B cell (primary cell): ENCODE measurements around the gene FAM81B. TPM values are rescaled to one million over a fixed set of nuclear protein-coding genes. Genes with fewer than 3 reads are reported as not detected.

Source experiments
- ATAC-seq: fragments of 200-7000 bp; cut with Tn5 transposase; one replicate; pipeline ENCODE4 v1.10.0; 2021; ENCODE audit warnings: low read depth, mild to moderate bottlenecking, moderate number of reproducible peaks, moderate library complexity
- CTCF ChIA-PET: fragments of 350-600 bp; sonication (Branson Sonifier 250); formaldehyde crosslinking; loops from one replicate; lab custom pipeline; 2021; ENCODE audit warnings: antibody characterized with exemption, inconsistent platforms; lab: Charles Lee
- POLR2A ChIA-PET: fragments of 350-600 bp; sonication (Branson Sonifier 250); formaldehyde crosslinking; loops from one replicate; lab custom pipeline; 2021; ENCODE audit warnings: antibody characterized with exemption; lab: Charles Lee
- DNase-seq: peaks from one replicate; pipeline ENCODE4 v3.0.0; 2013
- H2AFZ ChIP-seq: 2 replicates; pipeline ENCODE4 v1.6.1; 2012; ENCODE audit warnings: mild to moderate bottlenecking, low read depth, low read length; ENCODE audit not compliant: insufficient read depth, poor library complexity, severe bottlenecking
- H3K27ac ChIP-seq, 2 donors: 1 replicate in 1 of 2; 2 replicates in 1 of 2; pipeline ENCODE4 v1.5.1; 2012 to 2013; ENCODE audit warnings: low read length in 2 of 2, mild to moderate bottlenecking in 2 of 2, moderate library complexity in 1 of 2
- H3K27me3 ChIP-seq, 4 experiments: fragments of 200-600 bp in 1 of 4; sonication (generic) in 1 of 4; replicated peaks in 1 of 4; 1 replicate in 2 of 4; 2 replicates in 2 of 4; pipeline versions ENCODE4 v1.6.1 to v1.7.0; 2013 to 2016; ENCODE audit warnings: low read length in 3 of 4, mild to moderate bottlenecking in 2 of 4, mixed read lengths in 1 of 4, moderate library complexity in 1 of 4; ENCODE audit not compliant: insufficient read depth in 4 of 4, control insufficient read depth in 3 of 4; ENCODE audit errors: control extremely low read depth in 1 of 4
- H3K36me3 ChIP-seq, 2 experiments: replicated peaks in 1 of 2; 1 replicate in 1 of 2; 2 replicates in 1 of 2; pipeline versions ENCODE4 v1.6.1 to v1.7.1; 2013; ENCODE audit warnings: low read length in 1 of 2; ENCODE audit not compliant: insufficient read depth in 2 of 2, control insufficient read depth in 1 of 2; ENCODE audit errors: control extremely low read depth in 1 of 2, extremely low read depth in 1 of 2
- H3K4me1 ChIP-seq, 2 donors: fragments of 200-600 bp in 1 of 2; sonication (generic) in 1 of 2; 1 replicate in 1 of 2; 2 replicates in 1 of 2; pipeline versions ENCODE4 v1.5.1 to v1.6.1; 2013 to 2017; ENCODE audit warnings: low read length in 2 of 2; ENCODE audit not compliant: control insufficient read depth in 2 of 2, insufficient read depth in 2 of 2
- H3K4me2 ChIP-seq: replicated peaks from 2 replicates; pipeline ENCODE3; 2012; ENCODE audit warnings: mild to moderate bottlenecking, low read depth, low read length; ENCODE audit not compliant: poor library complexity, severe bottlenecking
- H3K4me3 ChIP-seq, 5 experiments: fragments of 200-600 bp in 1 of 5; sonication (generic) in 1 of 5; 1 replicate in 3 of 5; 2 replicates in 2 of 5; pipeline versions ENCODE4 v1.5.1 to v1.7.0; 2011 to 2016; ENCODE audit warnings: low read length in 4 of 5, mild to moderate bottlenecking in 4 of 5, low read depth in 2 of 5, control low read depth in 1 of 5, moderate library complexity in 1 of 5; ENCODE audit not compliant: insufficient read depth in 1 of 5; ENCODE audit errors: control extremely low read depth in 1 of 5, extremely low read depth in 1 of 5
- H3K79me2 ChIP-seq: fragments of 200-600 bp; sonication (generic); one replicate; pipeline ENCODE4 v1.6.0; 2016; ENCODE audit warnings: low read length; ENCODE audit not compliant: control insufficient read depth, insufficient read depth
- H3K9ac ChIP-seq: fragments of 200-600 bp; sonication (generic); 2 replicates; pipeline ENCODE4 v1.6.1; 2017; ENCODE audit warnings: mild to moderate bottlenecking, low read length, moderate library complexity
- H3K9me3 ChIP-seq, 3 donors: one replicate each; pipeline versions ENCODE4 v1.6.1 to v1.7.1; 2013; ENCODE audit warnings: low read length in 2 of 3; ENCODE audit not compliant: control insufficient read depth in 2 of 3, insufficient read depth in 1 of 3; ENCODE audit errors: control extremely low read depth in 1 of 3
- H4K20me1 ChIP-seq: 2 replicates; pipeline ENCODE4 v1.6.0; 2012; ENCODE audit warnings: mild to moderate bottlenecking, low read length; ENCODE audit not compliant: insufficient read depth, control insufficient read depth, poor library complexity, severe bottlenecking
- H3K27ac Mint-ChIP-seq: one replicate; pipeline ENCODE4 v1.8.0; 2021; ENCODE audit warnings: mixed read lengths
- H3K27me3 Mint-ChIP-seq: one replicate; pipeline ENCODE4 v1.8.0; 2021; ENCODE audit warnings: mixed read lengths
- H3K4me1 Mint-ChIP-seq: one replicate; pipeline ENCODE4 v1.8.0; 2021; ENCODE audit warnings: mixed read lengths
- H3K4me3 Mint-ChIP-seq: one replicate; pipeline ENCODE4 v1.8.0; 2021; ENCODE audit warnings: mixed read lengths
- H3K9me3 Mint-ChIP-seq: one replicate; pipeline ENCODE4 v1.8.0; 2022; ENCODE audit warnings: mixed read lengths; ENCODE audit not compliant: insufficient read depth
- EZH2 ChIP-seq: IDR thresholded peaks from 2 replicates; pipeline ENCODE4 v1.6.1; 2012; ENCODE audit warnings: borderline replicate concordance, low read depth, mild to moderate bottlenecking, moderate library complexity, low read length; ENCODE audit not compliant: insufficient read depth, poor library complexity, severe bottlenecking
- WGBS: methylation state at CpG from one replicate; pipeline ENCODE4 v1.1.5; 2013; ENCODE audit warnings: missing lambda C conversion rate; ENCODE audit not compliant: insufficient coverage; 5-methylcytosine and 5-hydroxymethylcytosine counted together
- intact Hi-C: fragments of 100-400 bp; cut with micrococcal nuclease; formaldehyde crosslinking; loops from one replicate; pipeline ENCODE4 v1.10.0; 2022
- polyA plus RNA-seq: library from polyadenylated mRNA; depleted of rRNA; stranded (reverse); fragments of >200 nt; gene quantifications from 2 replicates; pipeline ENCODE4 v1.2.3, GENCODE V29; 2012
- total RNA-seq, 2 donors: library from RNA; stranded (reverse); fragments of 120-200 nt in 1 of 2; gene quantifications; 1 replicate in 1 of 2; 2 replicates in 1 of 2; pipeline versions ENCODE4 v1.2.3 to v1.2.4, GENCODE V29; 2013 to 2022
- TF ChIP-seq, protein P1 (sequence below): fragments of 200-600 bp; IDR thresholded peaks from one replicate; pipeline ENCODE4 v1.8.0; 2022; ENCODE audit warnings: antibody characterized with exemption, mild to moderate bottlenecking

The FAM81B gene
- total and polyA plus RNA-seq, 2 donors (not counting 1 experiment from before 2014, with no cell fraction given): not detected

DNA sequence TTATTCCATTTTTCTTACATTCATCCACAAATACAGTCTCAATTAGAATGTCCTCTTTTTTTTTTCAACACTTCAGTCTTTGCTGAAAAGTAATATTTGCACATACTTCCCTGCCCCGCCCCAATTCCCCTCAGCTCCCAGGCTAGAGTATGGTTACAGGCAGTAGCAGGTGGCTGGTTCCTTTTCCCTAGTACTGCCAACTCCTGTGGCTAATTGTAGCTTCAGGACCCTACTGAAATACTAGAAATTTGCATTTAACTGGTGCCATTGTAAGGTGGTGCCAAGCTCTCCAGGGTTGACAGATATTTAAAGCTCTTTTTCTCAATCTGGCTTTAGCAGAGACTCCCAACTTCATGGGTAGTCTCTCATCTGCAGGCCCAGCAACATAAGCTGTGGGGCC, 80.3 kb downstream of the FAM81B start:
- intact Hi-C loops: no loop called here
- Histone ChIP-seq H3K9ac (no peak overlapping the region), H3K79me2 (no peaks in the 10 kb centered on the region), H3K36me3 (peaks cover 4 to 42% of the 10 kb centered on the region in 2 experiments), H3K27me3 (no peaks in the 10 kb centered on the region), H2AFZ (no peak overlapping the region), H3K4me2 (no peak overlapping the region), H3K9me3 (no peaks in the 10 kb centered on the region), H3K4me3 (no peak overlapping the region), H4K20me1 (peaks cover 5% of the 10 kb centered on the region), H3K27ac (no peak overlapping the region), H3K4me1 (no peaks in the 10 kb centered on the region)
- H3K4me3 Mint-ChIP-seq: no peak overlapping the region
- H3K4me1 Mint-ChIP-seq: peaks cover 3% of the 10 kb centered on the region
- no peak for ATAC-seq
- CTCF ChIA-PET: no interaction called here
- no peaks in the 10 kb centered on the region for H3K27me3 Mint-ChIP-seq
- no CpG with 5 or more reads among the region's 1 CpG for WGBS
- POLR2A ChIA-PET: no interaction called here
- no peak for DNase-seq
- TF ChIP-seq EZH2: no peak
- TF ChIP-seq, protein P1, sequence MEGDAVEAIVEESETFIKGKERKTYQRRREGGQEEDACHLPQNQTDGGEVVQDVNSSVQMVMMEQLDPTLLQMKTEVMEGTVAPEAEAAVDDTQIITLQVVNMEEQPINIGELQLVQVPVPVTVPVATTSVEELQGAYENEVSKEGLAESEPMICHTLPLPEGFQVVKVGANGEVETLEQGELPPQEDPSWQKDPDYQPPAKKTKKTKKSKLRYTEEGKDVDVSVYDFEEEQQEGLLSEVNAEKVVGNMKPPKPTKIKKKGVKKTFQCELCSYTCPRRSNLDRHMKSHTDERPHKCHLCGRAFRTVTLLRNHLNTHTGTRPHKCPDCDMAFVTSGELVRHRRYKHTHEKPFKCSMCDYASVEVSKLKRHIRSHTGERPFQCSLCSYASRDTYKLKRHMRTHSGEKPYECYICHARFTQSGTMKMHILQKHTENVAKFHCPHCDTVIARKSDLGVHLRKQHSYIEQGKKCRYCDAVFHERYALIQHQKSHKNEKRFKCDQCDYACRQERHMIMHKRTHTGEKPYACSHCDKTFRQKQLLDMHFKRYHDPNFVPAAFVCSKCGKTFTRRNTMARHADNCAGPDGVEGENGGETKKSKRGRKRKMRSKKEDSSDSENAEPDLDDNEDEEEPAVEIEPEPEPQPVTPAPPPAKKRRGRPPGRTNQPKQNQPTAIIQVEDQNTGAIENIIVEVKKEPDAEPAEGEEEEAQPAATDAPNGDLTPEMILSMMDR: no peak
- H3K27ac Mint-ChIP-seq: no peak overlapping the region
- H3K9me3 Mint-ChIP-seq: no peaks in the 10 kb centered on the region

DNA sequence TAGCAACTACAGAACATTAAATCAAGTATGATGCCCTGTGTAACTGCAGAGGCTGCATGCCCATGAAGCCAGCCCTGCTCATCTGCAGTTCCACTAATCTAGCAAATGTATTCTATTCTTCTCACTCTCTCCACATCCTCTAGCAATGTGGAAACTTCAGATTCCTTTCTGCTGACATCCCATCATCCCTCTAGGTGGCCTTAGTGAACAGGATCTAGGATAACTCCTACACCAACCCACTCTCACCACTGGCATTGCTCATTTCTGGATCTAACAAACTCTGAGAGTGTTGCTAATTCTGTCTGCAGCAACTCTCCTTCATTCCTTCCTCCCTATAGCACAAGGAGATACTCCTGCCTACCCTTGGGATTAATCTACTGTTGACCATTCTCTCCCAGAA, 80.8 kb downstream of the FAM81B start:
- Mint-ChIP-seq H3K27ac (no peak overlapping the region), H3K27me3 (no peaks in the 10 kb centered on the region), H3K4me3 (no peak overlapping the region), H3K9me3 (no peaks in the 10 kb centered on the region), H3K4me1 (peaks cover 3% of the 10 kb centered on the region)
- Histone ChIP-seq H3K9me3 (no peaks in the 10 kb centered on the region), H3K4me1 (no peaks in the 10 kb centered on the region), H3K36me3 (peaks cover 2 to 46% of the 10 kb centered on the region in 2 experiments), H4K20me1 (peaks cover 5% of the 10 kb centered on the region), H3K4me3 (no peak overlapping the region), H3K4me2 (no peak overlapping the region), H3K9ac (no peak overlapping the region), H2AFZ (no peak overlapping the region), H3K27me3 (no peaks in the 10 kb centered on the region), H3K27ac (no peak overlapping the region), H3K79me2 (no peaks in the 10 kb centered on the region)
- CTCF ChIA-PET: no interaction called here
- no peak for ATAC-seq
- no peak for TF ChIP-seq EZH2
- TF ChIP-seq, protein P1: no peak
- DNase-seq: no peak
- POLR2A ChIA-PET: no interaction called here
- intact Hi-C loops: no loop called here
